Keratinocyte (primary cell): ENCODE results near the gene A1BG.

Source experiments
- CTCF ChIP-seq, 3 experiments: IDR thresholded peaks in 1 of 3; conservative IDR thresholded peaks in 1 of 3; optimal IDR thresholded peaks in 1 of 3; 2 replicates in 2 of 3; 3 replicates in 1 of 3; pipeline versions ENCODE3 to v1.5.1; 2011; ENCODE audit warnings: low read length in 3 of 3, mild to moderate bottlenecking in 3 of 3, moderate library complexity in 2 of 3, control low read depth in 1 of 3, inconsistent platforms in 1 of 3; ENCODE audit not compliant: insufficient read depth in 2 of 3; ENCODE audit errors: extremely low read depth in 1 of 3
- EZH2 ChIP-seq: IDR thresholded peaks from one replicate; pipeline ENCODE4 v1.6.1; 2012; ENCODE audit warnings: inconsistent platforms, mild to moderate bottlenecking, low read length, moderate library complexity

GRCh38 chr19:58399903-58400302 is 46.6 kb upstream of the A1BG start:
- TF ChIP-seq CTCF (optimal IDR thresholded peaks at IDR 0.05 in 1 of 3, IDR thresholded peaks at IDR 0.05 in 1 of 3, conservative IDR thresholded peaks at IDR 0.05 in 1 of 3; ENCODE audit: extremely low read depth in 1 of 3, insufficient read depth in 2 of 3, low read length in 3 of 3) = no peak
- no peak for TF ChIP-seq EZH2
